Esophagus muscularis mucosa (tissue), 4 donors: ENCODE measurements around the gene PDK2. TPM values are rescaled to one million over a fixed set of nuclear protein-coding genes. Genes with fewer than 3 reads are reported as not detected.
A peak's percentile ranks its signal among the peaks of the same experiment; 100 is the strongest.

Experiments used
- DNase-seq: peaks from one replicate; pipeline ENCODE4 v3.0.0-alpha.2; 2017; ENCODE audit errors: extremely low spot score
- H3K27ac ChIP-seq, 4 donors: fragments of 200-600 bp; sonication (generic); replicated peaks in 1 of 4; 1 replicate in 3 of 4; 2 replicates in 1 of 4; pipeline ENCODE4 v1.5.1; 2016 to 2019; ENCODE audit warnings: mild to moderate bottlenecking in 1 of 4
- H3K27me3 ChIP-seq, 4 donors: fragments of 200-600 bp; sonication (generic); one replicate each; pipeline versions ENCODE4 v1.5.1 to v1.6.0; 2016 to 2019
- H3K36me3 ChIP-seq, 4 donors: fragments of 200-600 bp; sonication (generic); one replicate each; pipeline ENCODE4 v1.5.1; 2016 to 2019
- H3K4me1 ChIP-seq, 4 donors: fragments of 200-600 bp; sonication (generic); one replicate each; pipeline ENCODE4 v1.5.1; 2016 to 2019
- H3K4me3 ChIP-seq, 4 donors: fragments of 200-600 bp; sonication (generic); 1 replicate in 2 of 4; 2 replicates in 2 of 4; pipeline ENCODE4 v1.5.1; 2016 to 2019; ENCODE audit warnings: mild to moderate bottlenecking in 4 of 4, moderate library complexity in 1 of 4
- H3K9me3 ChIP-seq, 4 donors: fragments of 200-600 bp; sonication (generic); 1 replicate in 3 of 4; 2 replicates in 1 of 4; pipeline ENCODE4 v1.5.1; 2016 to 2019
- EP300 ChIP-seq: sonication (generic); formaldehyde crosslinking; IDR thresholded peaks from one replicate; pipeline ENCODE4 v1.6.1; 2017; ENCODE audit warnings: antibody characterized with exemption
- POLR2A ChIP-seq: fragments of 450-650 bp; IDR thresholded peaks from one replicate; pipeline ENCODE4 v1.6.1; 2017; ENCODE audit warnings: antibody characterized with exemption, moderate library complexity, mild to moderate bottlenecking, low read depth
- POLR2AphosphoS5 ChIP-seq, 2 donors: sonication (generic); formaldehyde crosslinking; IDR thresholded peaks; one replicate each; pipeline ENCODE4 v1.6.1; 2017; ENCODE audit warnings: antibody characterized with exemption in 2 of 2
- WGBS: methylation state at CpG from one replicate; pipeline ENCODE4 v1.1.5; 2018; 5-methylcytosine and 5-hydroxymethylcytosine counted together
- intact Hi-C: fragments of 100-400 bp; cut with DNase I; formaldehyde crosslinking; loops from one replicate; pipeline ENCODE4 v1.15.1; 2023
- total RNA-seq, 4 donors: library from RNA; depleted of rRNA; stranded (reverse); fragments of >200 nt; gene quantifications; one replicate each; pipeline versions ENCODE4 v1.1.0 to v1.2.1, GENCODE V29; 2016
- TF ChIP-seq, protein P1 (sequence below), 3 experiments: fragments of 200-600 bp in 2 of 3; fragments of 450-650 bp in 1 of 3; sonication (generic) in 2 of 3; IDR thresholded peaks; one replicate each; pipeline ENCODE4 v1.5.1; 2017 to 2019; ENCODE audit warnings: antibody characterized with exemption in 3 of 3, mild to moderate bottlenecking in 2 of 3, moderate library complexity in 1 of 3

The PDK2 gene
- total RNA-seq, 4 donors from 2014 or later = 31.6 to 118 (median 61.4) TPM

GRCh38 chr17:50139185-50139783 is 44.1 kb downstream of the PDK2 start:
- H3K4me3 ChIP-seq = no peak overlapping the region
- H3K4me1 ChIP-seq = peaks cover 21 to 49% (median 45%) of the 10 kb centered on the region in 4 donors
- TF ChIP-seq EP300 = no peak
- TF ChIP-seq, protein P1, sequence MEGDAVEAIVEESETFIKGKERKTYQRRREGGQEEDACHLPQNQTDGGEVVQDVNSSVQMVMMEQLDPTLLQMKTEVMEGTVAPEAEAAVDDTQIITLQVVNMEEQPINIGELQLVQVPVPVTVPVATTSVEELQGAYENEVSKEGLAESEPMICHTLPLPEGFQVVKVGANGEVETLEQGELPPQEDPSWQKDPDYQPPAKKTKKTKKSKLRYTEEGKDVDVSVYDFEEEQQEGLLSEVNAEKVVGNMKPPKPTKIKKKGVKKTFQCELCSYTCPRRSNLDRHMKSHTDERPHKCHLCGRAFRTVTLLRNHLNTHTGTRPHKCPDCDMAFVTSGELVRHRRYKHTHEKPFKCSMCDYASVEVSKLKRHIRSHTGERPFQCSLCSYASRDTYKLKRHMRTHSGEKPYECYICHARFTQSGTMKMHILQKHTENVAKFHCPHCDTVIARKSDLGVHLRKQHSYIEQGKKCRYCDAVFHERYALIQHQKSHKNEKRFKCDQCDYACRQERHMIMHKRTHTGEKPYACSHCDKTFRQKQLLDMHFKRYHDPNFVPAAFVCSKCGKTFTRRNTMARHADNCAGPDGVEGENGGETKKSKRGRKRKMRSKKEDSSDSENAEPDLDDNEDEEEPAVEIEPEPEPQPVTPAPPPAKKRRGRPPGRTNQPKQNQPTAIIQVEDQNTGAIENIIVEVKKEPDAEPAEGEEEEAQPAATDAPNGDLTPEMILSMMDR (IDR thresholded peaks at IDR 0.05) = no peak
- no peak for TF ChIP-seq POLR2AphosphoS5 (IDR thresholded peaks at IDR 0.05)
- TF ChIP-seq POLR2A = no peak
- H3K27ac ChIP-seq = peak overlapping the region in 2 of 4 donors; percentile 44 to 59
- intact Hi-C loops = no loop called here
- peaks cover 80 to 100% (median 99%) of the 10 kb centered on the region in 4 donors for H3K36me3 ChIP-seq
- no peaks in the 10 kb centered on the region for H3K9me3 ChIP-seq
- WGBS = 76% methylated on average over 14 of the region's 15 CpGs
- H3K27me3 ChIP-seq = no peaks in the 10 kb centered on the region
- DNase-seq = no peak

DNA sequence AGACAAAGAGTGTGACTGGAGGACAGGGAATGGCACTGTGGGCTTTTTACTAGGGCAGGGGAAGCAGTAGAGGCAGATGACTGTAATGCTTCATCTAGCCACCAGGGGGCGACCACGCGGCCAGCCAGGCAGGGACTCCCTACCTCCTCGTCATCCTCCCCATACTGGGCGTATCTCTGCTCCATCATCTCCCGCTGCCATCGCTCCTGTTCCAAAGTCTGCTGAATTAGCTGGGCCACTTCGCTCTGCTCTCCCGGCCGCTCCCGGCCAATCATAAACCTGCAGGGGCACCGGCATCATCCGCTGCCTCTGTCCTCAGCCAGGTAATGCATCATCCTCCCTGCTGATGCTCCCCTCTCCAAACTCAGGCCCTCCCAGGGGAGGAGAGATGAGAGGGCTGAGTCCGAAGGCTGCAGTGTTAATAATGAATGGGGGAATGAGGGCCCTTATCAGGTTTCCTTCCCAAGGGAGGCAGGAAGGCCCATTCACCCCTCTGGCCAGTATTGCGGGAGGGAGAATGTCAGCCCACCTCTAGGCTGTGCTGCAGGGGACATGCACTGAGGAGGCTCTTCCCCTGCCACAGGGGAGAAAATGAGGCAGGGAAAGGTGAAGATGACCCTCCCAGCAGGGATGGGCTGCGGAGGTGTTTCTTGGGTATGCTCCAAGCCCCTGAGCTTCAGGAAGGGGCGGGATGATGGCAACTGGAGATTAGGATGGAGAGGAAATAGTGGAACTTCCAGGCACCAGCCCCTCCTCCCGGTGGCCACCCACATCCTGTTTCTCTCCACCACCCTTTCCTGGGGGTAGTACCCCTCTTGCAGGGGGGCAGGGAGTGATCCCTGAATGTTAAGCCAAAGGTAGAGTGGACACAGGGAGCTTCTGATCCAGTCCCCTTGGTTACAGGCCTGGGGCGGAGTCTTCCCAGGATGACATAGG is 45.1 kb downstream of the PDK2 start:
- Histone ChIP-seq H3K27ac (peak overlapping the region; percentile 35 to 59 (median 40)), H3K4me3 (no peak overlapping the region), H3K9me3 (no peaks in the 10 kb centered on the region), H3K36me3 (peaks cover 75 to 100% (median 99%) of the 10 kb centered on the region in 4 donors), H3K27me3 (no peaks in the 10 kb centered on the region), H3K4me1 (peaks cover 24 to 53% (median 50%) of the 10 kb centered on the region in 4 donors)
- TF ChIP-seq POLR2A = no peak
- no peak for TF ChIP-seq EP300
- TF ChIP-seq, protein P1 (IDR thresholded peaks at IDR 0.05) = peak; percentile 95 to 97 (median 96)
- TF ChIP-seq POLR2AphosphoS5 (IDR thresholded peaks at IDR 0.05) = peak in 1 of 2 donors; percentile 70
- WGBS = 34% methylated on average over 19 of the region's 19 CpGs
- intact Hi-C loops = no loop called here
- DNase-seq = no peak

DNA sequence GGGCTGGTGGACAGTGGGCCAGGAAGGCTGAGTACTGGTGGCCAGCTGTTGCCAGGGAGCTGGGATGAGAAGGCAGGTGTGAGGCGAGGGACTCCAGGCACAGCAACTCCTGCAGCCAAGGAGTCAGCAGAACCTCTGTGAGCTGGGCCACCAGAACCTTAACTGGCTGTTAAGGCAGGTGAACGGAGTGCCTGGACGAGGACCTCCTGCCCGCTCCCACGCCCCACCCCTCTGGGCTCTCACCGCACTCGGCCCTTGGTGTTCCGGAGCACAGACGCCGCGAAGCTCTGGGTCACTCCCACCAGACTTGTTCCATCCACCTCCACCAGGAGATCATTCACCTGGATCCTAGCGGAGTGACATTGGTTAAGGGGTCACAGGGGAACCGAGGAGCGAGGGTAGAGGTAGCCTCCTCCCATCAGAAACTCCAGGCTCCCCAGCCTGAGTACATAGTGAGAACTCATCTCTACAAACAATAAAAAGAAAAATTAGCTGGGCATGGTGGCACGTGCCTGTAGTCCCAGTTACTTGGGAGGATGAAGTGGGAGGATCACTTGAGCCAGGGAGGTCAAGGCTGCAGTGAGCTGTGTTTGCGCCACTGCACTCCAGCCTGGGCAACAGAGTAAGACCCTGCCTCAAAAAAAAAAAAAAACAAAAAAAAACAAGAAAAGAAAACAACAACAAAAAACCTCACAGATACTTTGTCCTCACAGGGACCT is 46.0 kb downstream of the PDK2 start:
- Histone ChIP-seq H3K4me3 (no peak overlapping the region), H3K4me1 (peaks cover 34 to 63% (median 60%) of the 10 kb centered on the region in 4 donors), H3K36me3 (peaks cover 67 to 94% (median 90%) of the 10 kb centered on the region in 4 donors), H3K9me3 (no peaks in the 10 kb centered on the region), H3K27me3 (no peaks in the 10 kb centered on the region), H3K27ac (peak overlapping the region; percentile 35 to 59 (median 40))
- intact Hi-C loops = no loop called here
- DNase-seq = no peak
- WGBS = 79% methylated on average over 16 of the region's 16 CpGs
- TF ChIP-seq POLR2A = no peak

DNA sequence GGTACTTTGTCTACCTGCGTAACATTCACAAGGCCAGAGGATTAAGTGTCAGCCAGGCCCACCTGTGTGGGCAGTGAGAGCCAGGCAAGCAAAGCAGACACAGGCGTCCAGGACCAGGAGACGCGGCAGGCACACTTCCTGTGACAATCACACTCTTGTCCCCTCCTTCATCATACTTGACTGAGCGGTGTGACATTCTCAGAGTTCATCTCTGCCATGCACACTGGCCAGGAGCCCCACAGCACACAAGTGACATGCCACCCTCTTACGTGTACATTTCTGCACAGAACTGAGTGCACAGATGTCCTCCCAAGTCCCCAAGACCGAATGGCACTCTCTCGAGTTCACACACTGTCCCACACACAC is 46.6 kb downstream of the PDK2 start:
- Histone ChIP-seq H3K4me1 (peaks cover 39 to 68% (median 65%) of the 10 kb centered on the region in 4 donors), H3K4me3 (no peak overlapping the region), H3K9me3 (no peaks in the 10 kb centered on the region), H3K27ac (no peak overlapping the region), H3K27me3 (no peaks in the 10 kb centered on the region), H3K36me3 (peaks cover 62 to 88% (median 85%) of the 10 kb centered on the region in 4 donors)
- 53% methylated on average over 8 of the region's 8 CpGs for WGBS
- intact Hi-C loops = no loop called here
- TF ChIP-seq, protein P1 (IDR thresholded peaks at IDR 0.05) = no peak
- DNase-seq = no peak
